ENCODE data around the gene PPP2R5B. TPM values are rescaled to one million over a fixed set of nuclear protein-coding genes. Genes with fewer than 3 reads are reported as not detected.

The PPP2R5B gene
- total RNA-seq, 1 experiment from 2014 or later, result 8.7 TPM

- TF ChIP-seq TP53 (CRISPR knock-in tag; IDR thresholded peaks at IDR 0.05) (no peak), ZBTB43 (CRISPR knock-in tag; IDR thresholded peaks at IDR 0.05) (0 out of 2 replicates have a peak, but pooled peaks have one; percentile 46), FOXP4 (CRISPR knock-in tag; IDR thresholded peaks at IDR 0.05) (no peak), SP1 (CRISPR knock-in tag; conservative IDR thresholded peaks at IDR 0.05) (peak; percentile 69), CREM (CRISPR knock-in tag; IDR thresholded peaks at IDR 0.05) (no peak)
Observed at GRCh38 chr11:64887757-64888405, 36.6 kb upstream of the PPP2R5B start (continued).

- ChIA-PET CTCF (interaction anchor here (0.6 to 22.9 kb wide), 63 partner anchors 9 to 557 kb away, joined by 3 to 372 read pairs (median 4); partner anchors contain the start of genes ARL2, ATG2A, BATF2 and CDC42BPG), POLR2A (interaction anchor here (0.8 to 2.4 kb wide), 2 partner anchors 9 to 110 kb away, joined by 3 to 10 read pairs; partner anchors contain the start of gene SF1)
- TF ChIP-seq ATF3 (CRISPR knock-in tag; conservative IDR thresholded peaks at IDR 0.05), result no peak
- TF ChIP-seq RORB (CRISPR knock-in tag; IDR thresholded peaks at IDR 0.05), result no peak
- no peak for TF ChIP-seq AR (CRISPR knock-in tag; IDR thresholded peaks at IDR 0.05)
- no peak for TF ChIP-seq ZNF671 (CRISPR knock-in tag; IDR thresholded peaks at IDR 0.05)
- no peak for TF ChIP-seq JAZF1 (CRISPR knock-in tag; IDR thresholded peaks at IDR 0.05)
- no peak for TF ChIP-seq ATF1 (CRISPR knock-in tag; IDR thresholded peaks at IDR 0.05)
- TF ChIP-seq ETV6 (CRISPR knock-in tag; IDR thresholded peaks at IDR 0.05), result no peak
- TF ChIP-seq CBFB (CRISPR knock-in tag; IDR thresholded peaks at IDR 0.05; ENCODE audit: low read depth), result no peak
- no peak for TF ChIP-seq MYBL2 (CRISPR knock-in tag; IDR thresholded peaks at IDR 0.05)
- TF ChIP-seq ATF6 (CRISPR knock-in tag; IDR thresholded peaks at IDR 0.05), result no peak
- TF ChIP-seq STAT6 (CRISPR knock-in tag; conservative IDR thresholded peaks at IDR 0.05; ENCODE audit: low read depth), result no peak
- no peak for TF ChIP-seq ARID4B (CRISPR knock-in tag; IDR thresholded peaks at IDR 0.05; ENCODE audit: borderline replicate concordance)
- no peaks in the 10 kb centered on the region for H3K36me3 Mint-ChIP-seq
- H3K9me3 Mint-ChIP-seq, result no peaks in the 10 kb centered on the region
- peak overlapping the region; percentile 66 for H3K4me3 Mint-ChIP-seq
- H3K4me1 Mint-ChIP-seq, result peaks cover 14% of the 10 kb centered on the region
- no peak overlapping the region for H3K27ac Mint-ChIP-seq
- H3K27me3 Mint-ChIP-seq (ENCODE audit: low read depth), result no peaks in the 10 kb centered on the region
- DNase-seq (ENCODE audit: low spot score), result no peak
- ATAC-seq, result no peak
Observed at GRCh38 chr11:64888406-64888728, 36.1 kb upstream of the PPP2R5B start.
